HepG2 (cell line): ENCODE results near the gene ADPRHL1. TPM values are rescaled to one million over a fixed set of nuclear protein-coding genes. Genes with fewer than 3 reads are reported as not detected.
A peak's percentile ranks its signal among the peaks of the same experiment; 100 is the strongest.

ENCODE experiments used
- CREB1 ChIP-seq, 2 experiments: fragments of 450-650 bp in 1 of 2; IDR thresholded peaks; 2 replicates each; pipeline ENCODE4 v1.6.1; 2016 to 2017; ENCODE audit warnings: control low read depth in 1 of 2, mild to moderate bottlenecking in 1 of 2, missing compliant biosample characterization in 1 of 2, missing genetic modification characterization in 1 of 2
- DMAP1 ChIP-seq: IDR thresholded peaks from 2 replicates; pipeline ENCODE4 v1.6.1; 2016
- GATAD1 ChIP-seq: IDR thresholded peaks from 2 replicates; pipeline ENCODE4 v1.6.1; 2016; ENCODE audit warnings: missing genetic modification reagents, missing compliant biosample characterization
- HOXA3 ChIP-seq: sonication (generic); formaldehyde crosslinking; IDR thresholded peaks from 2 replicates; pipeline ENCODE4 v1.5.0; 2020; ENCODE audit warnings: missing genetic modification reagents
- KAT8 ChIP-seq: IDR thresholded peaks from 2 replicates; pipeline ENCODE4 v1.6.1; 2016; ENCODE audit warnings: missing genetic modification reagents, missing compliant biosample characterization
- KDM3A ChIP-seq: IDR thresholded peaks from 2 replicates; pipeline ENCODE4 v1.6.1; 2018; ENCODE audit warnings: low read depth, missing compliant biosample characterization
- MIXL1 ChIP-seq: IDR thresholded peaks from 2 replicates; pipeline ENCODE4 v1.6.1; 2016
- NFKB2 ChIP-seq: sonication (generic); formaldehyde crosslinking; IDR thresholded peaks from 2 replicates; pipeline ENCODE4 v1.4.0; 2020; ENCODE audit warnings: missing genetic modification reagents, borderline replicate concordance
- NR2F1 ChIP-seq, 2 experiments: fragments of 450-650 bp in 1 of 2; formaldehyde crosslinking in 1 of 2; IDR thresholded peaks; 2 replicates each; pipeline versions ENCODE4 v1.5.0 to v1.6.1; 2016 to 2020; ENCODE audit warnings: mild to moderate bottlenecking in 1 of 2, missing compliant biosample characterization in 1 of 2, missing genetic modification reagents in 1 of 2, moderate library complexity in 1 of 2
- NR2F2 ChIP-seq: IDR thresholded peaks from 2 replicates; pipeline ENCODE4 v1.6.1; 2012; ENCODE audit warnings: low read depth, inconsistent platforms, borderline replicate concordance
- NR2F6 ChIP-seq, 2 experiments: IDR thresholded peaks; 2 replicates each; pipeline ENCODE4 v1.6.1; 2016; ENCODE audit warnings: antibody characterized with exemption in 1 of 2, mild to moderate bottlenecking in 1 of 2
- PAF1 ChIP-seq: IDR thresholded peaks from 2 replicates; pipeline ENCODE4 v1.6.1; 2016; ENCODE audit warnings: missing genetic modification reagents, missing compliant biosample characterization
- RCOR2 ChIP-seq: IDR thresholded peaks from 2 replicates; pipeline ENCODE4 v1.6.1; 2016; ENCODE audit warnings: missing biosample characterization, missing genetic modification reagents
- ZNF331 ChIP-seq: sonication (generic); formaldehyde crosslinking; IDR thresholded peaks from 2 replicates; pipeline ENCODE4 v1.4.0; 2020; ENCODE audit warnings: missing genetic modification reagents
- ZNF589 ChIP-seq: sonication (generic); formaldehyde crosslinking; conservative IDR thresholded peaks from 2 replicates; pipeline ENCODE4 v1.8.0; 2022; ENCODE audit warnings: mild to moderate bottlenecking, moderate library complexity, missing genetic modification reagents
- polyA plus RNA-seq, 8 experiments: library from polyadenylated mRNA; depleted of rRNA in 3 of 8; stranded (reverse) in 7 of 8; unstranded in 1 of 8; fragments of >200 nt; fragmentation: Illumina TruSeq in 4 of 8; extraction: Trizol in 4 of 8; gene quantifications; 2 replicates each; pipeline versions ENCODE4 v1.2.1 to v1.2.3, GENCODE V29; 2011 to 2016; ENCODE audit warnings: low read depth in 4 of 8, missing spikeins in 1 of 8, mixed read lengths in 1 of 8; ENCODE audit not compliant: insufficient read depth in 1 of 8
- total RNA-seq, 5 experiments: library from RNA; depleted of rRNA; stranded (reverse); fragments of >200 nt; fragmentation: Illumina TruSeq; extraction: Trizol; gene quantifications; 2 replicates each; pipeline ENCODE4 v1.2.3, GENCODE V29; 2016; ENCODE audit warnings: low read depth in 1 of 5
- TF ChIP-seq, protein P1 (sequence below): sonication (generic); formaldehyde crosslinking; IDR thresholded peaks from 2 replicates; pipeline ENCODE4 v1.5.0; 2020; ENCODE audit warnings: mild to moderate bottlenecking, missing genetic modification reagents
- TF ChIP-seq, protein P2 (sequence below): fragments of 450-650 bp; IDR thresholded peaks from 2 replicates; pipeline ENCODE4 v1.6.1; 2016
- TF ChIP-seq, protein P3 (sequence below): sonication (generic); formaldehyde crosslinking; IDR thresholded peaks from 2 replicates; pipeline ENCODE4 v1.4.0; 2020; ENCODE audit warnings: missing genetic modification reagents, low read depth, mild to moderate bottlenecking, borderline replicate concordance
- TF ChIP-seq, protein P4 (sequence below): IDR thresholded peaks from 2 replicates; pipeline ENCODE4 v1.6.1; 2016; ENCODE audit warnings: missing compliant biosample characterization, missing genetic modification reagents, borderline replicate concordance
- TF ChIP-seq, protein P5 (sequence below): sonication (generic); formaldehyde crosslinking; IDR thresholded peaks from 2 replicates; pipeline ENCODE4 v1.9.0; 2022; ENCODE audit warnings: missing genetic modification reagents, mild to moderate bottlenecking, borderline replicate concordance
- TF ChIP-seq, protein P6 (sequence below): sonication (generic); formaldehyde crosslinking; IDR thresholded peaks from 2 replicates; pipeline ENCODE4 v1.8.1; 2023; ENCODE audit warnings: mild to moderate bottlenecking, missing genetic modification reagents

The ADPRHL1 gene
- total and polyA plus RNA-seq, 2 of the 13 experiments (the other 11 are each of a cell fraction or from before 2014, with no cell fraction given), result 0.34 to 0.40 TPM

DNA sequence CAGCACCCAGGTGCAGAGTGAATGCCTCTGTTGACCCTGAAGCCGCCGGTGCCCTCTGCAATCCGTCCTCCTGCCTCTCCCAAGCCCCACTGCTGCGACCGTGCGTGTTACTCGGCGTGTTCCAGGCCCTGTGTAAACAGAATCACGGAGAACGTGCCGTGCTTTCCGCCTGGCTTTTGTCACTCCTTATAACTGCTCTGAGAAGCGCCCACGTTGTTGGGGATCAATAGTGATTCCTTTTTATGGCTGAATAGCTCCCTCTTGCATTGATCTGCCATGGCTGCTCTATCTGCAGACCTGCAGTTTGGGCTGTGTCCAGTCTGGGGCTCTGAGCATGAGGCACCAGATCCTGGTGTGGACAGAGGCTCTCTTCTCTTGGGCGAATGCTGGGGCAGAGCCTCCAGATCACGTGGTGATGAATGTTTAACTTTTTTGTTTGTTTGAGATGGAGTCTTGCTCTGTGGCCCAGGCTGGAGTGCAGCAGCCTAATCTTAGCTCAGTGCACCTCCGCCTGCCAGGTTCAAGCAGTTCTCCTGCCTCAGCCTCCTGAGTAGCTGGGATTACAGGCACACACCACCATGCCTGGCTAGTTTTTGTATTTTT, 15.8 kb downstream of the ADPRHL1 start (continued):
- TF ChIP-seq, protein P1, sequence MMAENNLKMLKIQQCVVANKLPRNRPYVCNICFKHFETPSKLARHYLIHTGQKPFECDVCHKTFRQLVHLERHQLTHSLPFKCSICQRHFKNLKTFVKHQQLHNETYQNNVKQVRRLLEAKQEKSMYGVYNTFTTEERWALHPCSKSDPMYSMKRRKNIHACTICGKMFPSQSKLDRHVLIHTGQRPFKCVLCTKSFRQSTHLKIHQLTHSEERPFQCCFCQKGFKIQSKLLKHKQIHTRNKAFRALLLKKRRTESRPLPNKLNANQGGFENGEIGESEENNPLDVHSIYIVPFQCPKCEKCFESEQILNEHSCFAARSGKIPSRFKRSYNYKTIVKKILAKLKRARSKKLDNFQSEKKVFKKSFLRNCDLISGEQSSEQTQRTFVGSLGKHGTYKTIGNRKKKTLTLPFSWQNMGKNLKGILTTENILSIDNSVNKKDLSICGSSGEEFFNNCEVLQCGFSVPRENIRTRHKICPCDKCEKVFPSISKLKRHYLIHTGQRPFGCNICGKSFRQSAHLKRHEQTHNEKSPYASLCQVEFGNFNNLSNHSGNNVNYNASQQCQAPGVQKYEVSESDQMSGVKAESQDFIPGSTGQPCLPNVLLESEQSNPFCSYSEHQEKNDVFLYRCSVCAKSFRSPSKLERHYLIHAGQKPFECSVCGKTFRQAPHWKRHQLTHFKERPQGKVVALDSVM, result peak; percentile 95
- TF ChIP-seq MIXL1 (CRISPR knock-in tag), result 0 out of 2 replicates have a peak, but pooled peaks have one; percentile 16
- TF ChIP-seq, protein P2, sequence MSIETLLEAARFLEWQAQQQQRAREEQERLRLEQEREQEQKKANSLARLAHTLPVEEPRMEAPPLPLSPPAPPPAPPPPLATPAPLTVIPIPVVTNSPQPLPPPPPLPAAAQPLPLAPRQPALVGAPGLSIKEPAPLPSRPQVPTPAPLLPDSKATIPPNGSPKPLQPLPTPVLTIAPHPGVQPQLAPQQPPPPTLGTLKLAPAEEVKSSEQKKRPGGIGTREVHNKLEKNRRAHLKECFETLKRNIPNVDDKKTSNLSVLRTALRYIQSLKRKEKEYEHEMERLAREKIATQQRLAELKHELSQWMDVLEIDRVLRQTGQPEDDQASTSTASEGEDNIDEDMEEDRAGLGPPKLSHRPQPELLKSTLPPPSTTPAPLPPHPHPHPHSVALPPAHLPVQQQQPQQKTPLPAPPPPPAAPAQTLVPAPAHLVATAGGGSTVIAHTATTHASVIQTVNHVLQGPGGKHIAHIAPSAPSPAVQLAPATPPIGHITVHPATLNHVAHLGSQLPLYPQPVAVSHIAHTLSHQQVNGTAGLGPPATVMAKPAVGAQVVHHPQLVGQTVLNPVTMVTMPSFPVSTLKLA, result 0 out of 2 replicates have a peak, but pooled peaks have one; percentile 16
- 0 out of 2 replicates have a peak, but pooled peaks have one; percentile 30 for TF ChIP-seq KDM3A (CRISPR knock-in tag)
- TF ChIP-seq DMAP1 (CRISPR knock-in tag), result peak; percentile 75
- no peak for TF ChIP-seq PAF1
- TF ChIP-seq NFKB2, result peak; percentile 59; the same call in 1 of the 2 replicates
- TF ChIP-seq NR2F6 (IDR thresholded peaks at IDR 0.05), result no peak
- 0 out of 2 replicates have a peak, but pooled peaks have one; percentile 7 for TF ChIP-seq NR2F6 (CRISPR knock-in tag; IDR thresholded peaks at IDR 0.05)
- TF ChIP-seq, protein P3, sequence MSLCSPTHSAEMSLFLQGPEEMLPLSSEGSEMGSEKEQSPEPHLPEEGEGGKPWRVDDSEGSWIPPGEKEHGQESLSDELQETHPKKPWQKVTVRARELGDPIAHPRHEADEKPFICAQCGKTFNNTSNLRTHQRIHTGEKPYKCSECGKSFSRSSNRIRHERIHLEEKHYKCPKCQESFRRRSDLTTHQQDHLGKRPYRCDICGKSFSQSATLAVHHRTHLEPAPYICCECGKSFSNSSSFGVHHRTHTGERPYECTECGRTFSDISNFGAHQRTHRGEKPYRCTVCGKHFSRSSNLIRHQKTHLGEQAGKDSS, result no peak
- 0 out of 2 replicates have a peak, but pooled peaks have one; percentile 45 for TF ChIP-seq GATAD1 (CRISPR knock-in tag)
- peak; percentile 90 for TF ChIP-seq RCOR2 (CRISPR knock-in tag)
- no peak for TF ChIP-seq ZNF589
- TF ChIP-seq KAT8 (CRISPR knock-in tag), result peak; percentile 63
- no peak for TF ChIP-seq CREB1 (IDR thresholded peaks at IDR 0.05)
- TF ChIP-seq CREB1 (CRISPR knock-in tag; IDR thresholded peaks at IDR 0.05), result no peak
- peak; percentile 62; the same call in 1 of the 2 replicates for TF ChIP-seq HOXA3 (CRISPR knock-in tag)
- TF ChIP-seq NR2F1 (CRISPR knock-in tag; IDR thresholded peaks at IDR 0.05), result no peak
- TF ChIP-seq, protein P4, sequence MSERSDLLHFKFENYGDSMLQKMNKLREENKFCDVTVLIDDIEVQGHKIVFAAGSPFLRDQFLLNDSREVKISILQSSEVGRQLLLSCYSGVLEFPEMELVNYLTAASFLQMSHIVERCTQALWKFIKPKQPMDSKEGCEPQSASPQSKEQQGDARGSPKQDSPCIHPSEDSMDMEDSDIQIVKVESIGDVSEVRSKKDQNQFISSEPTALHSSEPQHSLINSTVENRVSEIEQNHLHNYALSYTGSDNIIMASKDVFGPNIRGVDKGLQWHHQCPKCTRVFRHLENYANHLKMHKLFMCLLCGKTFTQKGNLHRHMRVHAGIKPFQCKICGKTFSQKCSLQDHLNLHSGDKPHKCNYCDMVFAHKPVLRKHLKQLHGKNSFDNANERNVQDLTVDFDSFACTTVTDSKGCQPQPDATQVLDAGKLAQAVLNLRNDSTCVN (CRISPR knock-in tag), result no peak
- 0 out of 2 replicates have a peak, but pooled peaks have one; percentile 62 for TF ChIP-seq ZNF331 (CRISPR knock-in tag)
- TF ChIP-seq, protein P5, sequence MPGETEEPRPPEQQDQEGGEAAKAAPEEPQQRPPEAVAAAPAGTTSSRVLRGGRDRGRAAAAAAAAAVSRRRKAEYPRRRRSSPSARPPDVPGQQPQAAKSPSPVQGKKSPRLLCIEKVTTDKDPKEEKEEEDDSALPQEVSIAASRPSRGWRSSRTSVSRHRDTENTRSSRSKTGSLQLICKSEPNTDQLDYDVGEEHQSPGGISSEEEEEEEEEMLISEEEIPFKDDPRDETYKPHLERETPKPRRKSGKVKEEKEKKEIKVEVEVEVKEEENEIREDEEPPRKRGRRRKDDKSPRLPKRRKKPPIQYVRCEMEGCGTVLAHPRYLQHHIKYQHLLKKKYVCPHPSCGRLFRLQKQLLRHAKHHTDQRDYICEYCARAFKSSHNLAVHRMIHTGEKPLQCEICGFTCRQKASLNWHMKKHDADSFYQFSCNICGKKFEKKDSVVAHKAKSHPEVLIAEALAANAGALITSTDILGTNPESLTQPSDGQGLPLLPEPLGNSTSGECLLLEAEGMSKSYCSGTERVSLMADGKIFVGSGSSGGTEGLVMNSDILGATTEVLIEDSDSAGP (CRISPR knock-in tag), result peak; percentile 32; the same call in 1 of the 2 replicates
- TF ChIP-seq, protein P6, sequence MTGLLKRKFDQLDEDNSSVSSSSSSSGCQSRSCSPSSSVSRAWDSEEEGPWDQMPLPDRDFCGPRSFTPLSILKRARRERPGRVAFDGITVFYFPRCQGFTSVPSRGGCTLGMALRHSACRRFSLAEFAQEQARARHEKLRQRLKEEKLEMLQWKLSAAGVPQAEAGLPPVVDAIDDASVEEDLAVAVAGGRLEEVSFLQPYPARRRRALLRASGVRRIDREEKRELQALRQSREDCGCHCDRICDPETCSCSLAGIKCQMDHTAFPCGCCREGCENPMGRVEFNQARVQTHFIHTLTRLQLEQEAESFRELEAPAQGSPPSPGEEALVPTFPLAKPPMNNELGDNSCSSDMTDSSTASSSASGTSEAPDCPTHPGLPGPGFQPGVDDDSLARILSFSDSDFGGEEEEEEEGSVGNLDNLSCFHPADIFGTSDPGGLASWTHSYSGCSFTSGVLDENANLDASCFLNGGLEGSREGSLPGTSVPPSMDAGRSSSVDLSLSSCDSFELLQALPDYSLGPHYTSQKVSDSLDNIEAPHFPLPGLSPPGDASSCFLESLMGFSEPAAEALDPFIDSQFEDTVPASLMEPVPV (CRISPR knock-in tag), result peak; percentile 50; the same call in 1 of the 2 replicates
- no peak for TF ChIP-seq NR2F2
